Glutamatergic neuron (in vitro differentiated cells): ENCODE results near the gene BBLN. TPM values are rescaled to one million over a fixed set of nuclear protein-coding genes. Genes with fewer than 3 reads are reported as not detected.

Experiments used
- DNase-seq: peaks from one replicate; pipeline ENCODE4 v3.0.0; 2022
- H3K27ac Mint-ChIP-seq: one replicate; pipeline ENCODE4 v1.8.0; 2020; ENCODE audit warnings: mild to moderate bottlenecking, mixed read lengths, inconsistent platforms; ENCODE audit not compliant: unreplicated experiment
- H3K27me3 Mint-ChIP-seq: one replicate; pipeline ENCODE4 v1.8.0; 2020; ENCODE audit warnings: mild to moderate bottlenecking, moderate library complexity, mixed read lengths, inconsistent platforms; ENCODE audit not compliant: unreplicated experiment
- H3K36me3 Mint-ChIP-seq: one replicate; pipeline ENCODE4 v1.8.0; 2020; ENCODE audit warnings: mild to moderate bottlenecking, mixed read lengths, inconsistent platforms; ENCODE audit not compliant: unreplicated experiment
- H3K4me1 Mint-ChIP-seq: one replicate; pipeline ENCODE4 v1.8.0; 2020; ENCODE audit warnings: mild to moderate bottlenecking, low read depth, mixed read lengths, inconsistent platforms; ENCODE audit not compliant: unreplicated experiment
- H3K4me3 Mint-ChIP-seq: one replicate; pipeline ENCODE4 v1.8.0; 2020; ENCODE audit warnings: mild to moderate bottlenecking, mixed read lengths, inconsistent platforms; ENCODE audit not compliant: unreplicated experiment
- H3K9me3 Mint-ChIP-seq: one replicate; pipeline ENCODE4 v1.8.0; 2020; ENCODE audit warnings: mild to moderate bottlenecking, moderate library complexity, mixed read lengths, inconsistent platforms; ENCODE audit not compliant: unreplicated experiment
- total RNA-seq: library from RNA; stranded (reverse); fragmentation: NEBNext Ultra II Directional; extraction: Animal tissue kit (Norgen Biotek cat#: 25700); gene quantifications from one replicate; pipeline ENCODE4 v1.2.1, GENCODE V29; 2021; ENCODE audit not compliant: unreplicated experiment
- TF ChIP-seq, protein P1 (sequence below): fragments of 200-600 bp; sonication (generic); IDR thresholded peaks from one replicate; pipeline ENCODE4 v1.5.0; 2021; ENCODE audit not compliant: partially characterized antibody, unreplicated experiment

The BBLN gene
- total RNA-seq, 1 donor from 2014 or later: 147 TPM

DNA sequence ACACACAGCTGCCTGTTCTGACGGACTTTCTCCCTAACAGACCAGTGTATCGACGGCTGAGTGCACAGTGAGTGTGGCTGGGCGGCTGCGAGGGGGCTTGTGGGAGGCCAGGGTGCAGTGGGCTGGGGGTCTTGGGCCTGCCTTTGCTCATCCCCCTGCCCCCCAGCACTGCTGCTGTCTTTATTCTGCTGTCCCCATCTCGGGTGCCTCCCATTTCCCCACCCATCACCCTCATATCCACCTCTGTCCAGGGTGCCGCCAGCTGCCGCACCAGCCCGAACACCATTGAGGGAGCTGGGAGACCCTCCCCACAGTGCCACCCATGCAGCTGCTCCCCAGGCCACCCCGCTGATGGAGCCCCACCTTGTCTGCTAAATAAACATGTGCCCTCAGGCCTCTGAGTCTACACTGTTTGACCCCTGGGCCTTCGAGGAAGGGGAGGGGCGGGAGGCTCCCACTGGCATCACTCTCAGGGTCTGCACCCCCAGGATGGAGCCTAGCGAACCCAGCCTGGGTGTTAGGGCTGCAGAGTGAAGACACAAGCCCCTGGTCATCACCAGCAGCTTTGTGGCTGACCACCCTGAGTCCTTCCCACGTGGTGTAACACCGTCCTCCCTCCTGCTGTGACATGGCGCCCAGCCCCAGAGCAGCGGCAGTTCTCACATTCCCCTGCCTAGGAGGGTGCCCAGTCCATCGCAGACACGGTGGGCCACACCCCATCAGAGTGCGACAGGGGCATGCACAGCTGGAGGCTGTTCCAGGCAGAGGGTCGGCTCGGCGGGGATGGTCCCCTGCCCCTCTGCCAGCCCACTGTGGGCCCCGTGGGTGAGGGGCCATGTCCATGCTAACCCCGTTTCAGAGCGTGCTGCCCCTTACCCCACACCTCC is 6.8 kb upstream of the BBLN start:
- Mint-ChIP-seq H3K27ac (no peak overlapping the region), H3K4me1 (peaks cover 3% of the 10 kb centered on the region), H3K4me3 (no peak overlapping the region), H3K36me3 (no peaks in the 10 kb centered on the region), H3K27me3 (peaks cover 3% of the 10 kb centered on the region), H3K9me3 (peaks cover 5% of the 10 kb centered on the region)
- TF ChIP-seq, protein P1, sequence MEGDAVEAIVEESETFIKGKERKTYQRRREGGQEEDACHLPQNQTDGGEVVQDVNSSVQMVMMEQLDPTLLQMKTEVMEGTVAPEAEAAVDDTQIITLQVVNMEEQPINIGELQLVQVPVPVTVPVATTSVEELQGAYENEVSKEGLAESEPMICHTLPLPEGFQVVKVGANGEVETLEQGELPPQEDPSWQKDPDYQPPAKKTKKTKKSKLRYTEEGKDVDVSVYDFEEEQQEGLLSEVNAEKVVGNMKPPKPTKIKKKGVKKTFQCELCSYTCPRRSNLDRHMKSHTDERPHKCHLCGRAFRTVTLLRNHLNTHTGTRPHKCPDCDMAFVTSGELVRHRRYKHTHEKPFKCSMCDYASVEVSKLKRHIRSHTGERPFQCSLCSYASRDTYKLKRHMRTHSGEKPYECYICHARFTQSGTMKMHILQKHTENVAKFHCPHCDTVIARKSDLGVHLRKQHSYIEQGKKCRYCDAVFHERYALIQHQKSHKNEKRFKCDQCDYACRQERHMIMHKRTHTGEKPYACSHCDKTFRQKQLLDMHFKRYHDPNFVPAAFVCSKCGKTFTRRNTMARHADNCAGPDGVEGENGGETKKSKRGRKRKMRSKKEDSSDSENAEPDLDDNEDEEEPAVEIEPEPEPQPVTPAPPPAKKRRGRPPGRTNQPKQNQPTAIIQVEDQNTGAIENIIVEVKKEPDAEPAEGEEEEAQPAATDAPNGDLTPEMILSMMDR: no peak
- DNase-seq: no peak

DNA sequence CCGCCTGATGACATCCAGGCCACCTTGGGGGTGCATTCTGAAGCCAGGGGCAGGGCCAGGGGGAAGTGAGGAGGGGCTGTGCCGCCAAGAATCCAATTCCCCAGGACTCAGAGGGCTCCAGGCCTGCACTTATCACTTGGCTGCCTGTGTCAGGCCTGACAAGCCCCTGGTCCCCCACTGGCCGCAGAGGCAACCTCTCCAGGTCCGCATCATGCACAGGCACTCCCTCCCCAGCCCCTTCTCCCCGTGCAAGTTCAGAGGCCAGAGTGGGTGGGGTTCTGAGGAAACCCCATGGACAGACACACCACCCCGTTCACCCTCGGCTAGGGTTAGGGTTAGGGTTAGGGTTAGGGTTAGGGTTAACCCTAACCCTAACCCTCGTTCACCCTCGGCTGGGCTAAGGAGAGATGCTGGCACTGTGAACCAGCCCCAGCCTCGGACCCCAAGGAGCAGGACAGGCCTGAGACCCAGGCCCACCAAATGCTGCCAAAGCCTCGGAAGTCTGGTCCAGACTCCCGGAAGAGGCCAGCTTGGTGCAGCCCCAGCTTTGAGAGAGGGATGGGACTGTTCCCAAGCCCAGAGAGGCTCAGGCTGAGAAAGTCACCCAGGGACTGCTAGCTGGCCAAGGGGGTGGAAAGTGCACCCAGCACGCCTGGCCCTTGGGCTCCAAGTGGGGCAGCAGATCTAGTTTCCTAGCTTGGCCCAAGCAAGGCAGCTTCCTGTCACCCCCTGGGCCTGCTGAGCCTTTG is 5.9 kb upstream of the BBLN start:
- Mint-ChIP-seq H3K4me3 (no peak overlapping the region), H3K36me3 (no peaks in the 10 kb centered on the region), H3K9me3 (peaks cover 5% of the 10 kb centered on the region), H3K27me3 (peaks cover 3% of the 10 kb centered on the region), H3K27ac (no peak overlapping the region), H3K4me1 (peaks cover 3% of the 10 kb centered on the region)
- DNase-seq: no peak
- TF ChIP-seq, protein P1: no peak

DNA sequence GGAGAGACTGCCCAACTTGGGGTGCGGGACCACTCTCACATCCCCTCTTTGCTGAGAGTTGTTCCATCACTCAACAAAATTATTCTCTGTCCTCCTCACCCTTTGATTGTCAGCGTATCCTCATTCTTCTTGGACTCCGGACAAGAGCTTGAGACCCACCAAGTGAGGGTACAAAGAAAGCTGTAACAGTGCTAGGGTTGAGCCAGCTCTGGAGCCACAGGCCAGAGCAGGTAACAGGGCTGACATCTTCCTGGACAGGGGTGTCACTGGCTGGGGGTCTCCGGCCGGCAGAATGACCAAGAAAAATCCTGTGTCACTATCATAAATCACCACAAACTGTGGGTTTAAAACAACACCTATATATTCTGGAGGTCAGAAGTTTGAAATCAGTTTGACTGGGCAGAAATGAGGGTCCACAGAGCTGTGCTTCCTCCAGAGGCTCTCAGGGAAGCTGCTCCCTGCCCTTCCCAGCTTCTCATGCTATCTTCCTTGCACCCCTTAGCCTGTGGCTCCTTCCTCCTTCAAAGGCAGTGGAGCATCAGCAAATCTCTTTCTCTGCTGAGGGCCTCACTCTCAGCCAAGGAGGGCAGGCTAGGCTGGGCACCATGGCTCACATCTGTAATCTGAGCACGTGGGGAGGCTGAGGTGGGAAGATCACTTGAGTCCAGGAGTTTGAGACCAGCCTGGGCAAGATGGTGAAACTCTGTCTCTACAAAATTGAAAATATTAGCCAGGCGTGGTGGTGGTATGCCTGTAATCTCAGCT is 4.1 kb upstream of the BBLN start:
- no peak overlapping the region for H3K4me3 Mint-ChIP-seq
- no peaks in the 10 kb centered on the region for H3K4me1 Mint-ChIP-seq
- H3K27me3 Mint-ChIP-seq: no peaks in the 10 kb centered on the region

DNA sequence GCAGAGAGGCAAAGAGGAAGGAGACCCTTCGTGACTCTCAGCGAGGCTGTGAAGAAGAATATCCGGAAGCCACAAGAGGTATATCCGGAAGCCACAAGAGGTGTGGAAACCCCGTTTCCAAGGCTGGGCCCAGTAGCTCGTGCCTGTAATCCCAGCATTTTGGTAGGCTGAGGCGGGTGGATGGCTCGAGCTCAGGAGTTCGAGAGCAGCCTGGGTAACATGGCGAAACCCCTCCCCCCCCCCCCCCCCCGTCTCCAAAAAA is 612 bp upstream of the BBLN start:
- DNase-seq: no peak
- H3K4me1 Mint-ChIP-seq: no peaks in the 10 kb centered on the region
- H3K27ac Mint-ChIP-seq: peak overlapping the region; percentile 89
- H3K27me3 Mint-ChIP-seq: peaks cover 5% of the 10 kb centered on the region
- peaks cover 6% of the 10 kb centered on the region for H3K36me3 Mint-ChIP-seq
- TF ChIP-seq, protein P1: no peak
- H3K4me3 Mint-ChIP-seq: peak overlapping the region; percentile 70
- peaks cover 4% of the 10 kb centered on the region for H3K9me3 Mint-ChIP-seq

More for the DNA sequence above, 4.1 kb upstream of the BBLN start:
- Mint-ChIP-seq H3K36me3 (no peaks in the 10 kb centered on the region), H3K9me3 (peaks cover 3% of the 10 kb centered on the region), H3K27ac (no peak overlapping the region)
- TF ChIP-seq, protein P1: no peak
- peak; percentile 5 for DNase-seq
